ENCODE measurements around the gene POC1A. TPM values are rescaled to one million over a fixed set of nuclear protein-coding genes. Genes with fewer than 3 reads are reported as not detected.

The POC1A gene
- total and polyA plus RNA-seq, 2 experiments from 2014 or later, result 19.1 to 26.7 TPM

- Mint-ChIP-seq H3K4me1 (peaks cover 17% of the 10 kb centered on the region; the same call in 2 of the 3 replicates), H3K9me3 (no peaks in the 10 kb centered on the region), H3K4me3 (no peak overlapping the region), H3K27ac (no peak overlapping the region), H3K36me3 (ENCODE audit: low read depth) (peaks cover 9% of the 10 kb centered on the region; the same call in 2 of the 3 replicates), H3K27me3 (ENCODE audit: insufficient read depth, low read depth, poor library complexity) (peaks cover 4% of the 10 kb centered on the region)
- Histone ChIP-seq H3K27ac (ENCODE audit: low read depth) (no peak overlapping the region), H3K4me1 (ENCODE audit: insufficient read depth) (no peaks in the 10 kb centered on the region), H3K36me3 (ENCODE audit: insufficient read depth) (no peaks in the 10 kb centered on the region; the same call in 1 of the 2 replicates), H3F3A (replicated peaks; ENCODE audit: low read depth) (no peaks in the 10 kb centered on the region), H3K79me2 (replicated peaks; ENCODE audit: insufficient read depth) (no peaks in the 10 kb centered on the region), H3K27me3 (ENCODE audit: insufficient read depth) (no peaks in the 10 kb centered on the region), H2AFZ (no peak overlapping the region), H4K20me1 (replicated peaks; ENCODE audit: insufficient read depth) (no peaks in the 10 kb centered on the region; the same call in 1 of the 2 replicates), H3K9me2 (ENCODE audit: insufficient read depth) (no peaks in the 10 kb centered on the region), H3K4me3 (no peak overlapping the region), H3K4me2 (no peak overlapping the region)
- ATAC-seq, result no peak
- no peak for DNase-seq (ENCODE audit: low spot score)
- no peak for TF ChIP-seq ZNF114 (CRISPR knock-in tag; IDR thresholded peaks at IDR 0.05)
- TF ChIP-seq EZH2phosphoT487 (IDR thresholded peaks at IDR 0.05; ENCODE audit: unreplicated experiment), result no peak
- no peak for TF ChIP-seq NANOG (IDR thresholded peaks at IDR 0.05; ENCODE audit: borderline replicate concordance)
- TF ChIP-seq, protein P1, sequence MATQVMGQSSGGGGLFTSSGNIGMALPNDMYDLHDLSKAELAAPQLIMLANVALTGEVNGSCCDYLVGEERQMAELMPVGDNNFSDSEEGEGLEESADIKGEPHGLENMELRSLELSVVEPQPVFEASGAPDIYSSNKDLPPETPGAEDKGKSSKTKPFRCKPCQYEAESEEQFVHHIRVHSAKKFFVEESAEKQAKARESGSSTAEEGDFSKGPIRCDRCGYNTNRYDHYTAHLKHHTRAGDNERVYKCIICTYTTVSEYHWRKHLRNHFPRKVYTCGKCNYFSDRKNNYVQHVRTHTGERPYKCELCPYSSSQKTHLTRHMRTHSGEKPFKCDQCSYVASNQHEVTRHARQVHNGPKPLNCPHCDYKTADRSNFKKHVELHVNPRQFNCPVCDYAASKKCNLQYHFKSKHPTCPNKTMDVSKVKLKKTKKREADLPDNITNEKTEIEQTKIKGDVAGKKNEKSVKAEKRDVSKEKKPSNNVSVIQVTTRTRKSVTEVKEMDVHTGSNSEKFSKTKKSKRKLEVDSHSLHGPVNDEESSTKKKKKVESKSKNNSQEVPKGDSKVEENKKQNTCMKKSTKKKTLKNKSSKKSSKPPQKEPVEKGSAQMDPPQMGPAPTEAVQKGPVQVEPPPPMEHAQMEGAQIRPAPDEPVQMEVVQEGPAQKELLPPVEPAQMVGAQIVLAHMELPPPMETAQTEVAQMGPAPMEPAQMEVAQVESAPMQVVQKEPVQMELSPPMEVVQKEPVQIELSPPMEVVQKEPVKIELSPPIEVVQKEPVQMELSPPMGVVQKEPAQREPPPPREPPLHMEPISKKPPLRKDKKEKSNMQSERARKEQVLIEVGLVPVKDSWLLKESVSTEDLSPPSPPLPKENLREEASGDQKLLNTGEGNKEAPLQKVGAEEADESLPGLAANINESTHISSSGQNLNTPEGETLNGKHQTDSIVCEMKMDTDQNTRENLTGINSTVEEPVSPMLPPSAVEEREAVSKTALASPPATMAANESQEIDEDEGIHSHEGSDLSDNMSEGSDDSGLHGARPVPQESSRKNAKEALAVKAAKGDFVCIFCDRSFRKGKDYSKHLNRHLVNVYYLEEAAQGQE (IDR thresholded peaks at IDR 0.05; ENCODE audit: unreplicated experiment), result no peak
- TF ChIP-seq CREB1 (CRISPR knock-in tag; IDR thresholded peaks at IDR 0.05; ENCODE audit: low read depth), result no peak
These were observed 62.0 kb downstream of the POC1A start for GRCh38 chr3:52092271-52092660.

- Histone ChIP-seq H3K79me2 (replicated peaks; ENCODE audit: insufficient read depth) (no peaks in the 10 kb centered on the region), H3F3A (replicated peaks; ENCODE audit: low read depth) (no peaks in the 10 kb centered on the region), H3K27ac (ENCODE audit: low read depth) (no peak overlapping the region), H3K27me3 (ENCODE audit: insufficient read depth) (no peaks in the 10 kb centered on the region), H2AFZ (no peak overlapping the region), H4K20me1 (replicated peaks; ENCODE audit: insufficient read depth) (no peaks in the 10 kb centered on the region; the same call in 1 of the 2 replicates), H3K9me2 (ENCODE audit: insufficient read depth) (no peaks in the 10 kb centered on the region), H3K4me2 (no peak overlapping the region), H3K4me1 (ENCODE audit: insufficient read depth) (no peaks in the 10 kb centered on the region), H3K36me3 (ENCODE audit: insufficient read depth) (no peaks in the 10 kb centered on the region; the same call in 1 of the 2 replicates), H3K4me3 (no peak overlapping the region)
- no peak for TF ChIP-seq STAT1 (IDR thresholded peaks at IDR 0.05; ENCODE audit: unreplicated experiment)
- TF ChIP-seq ZNF114 (CRISPR knock-in tag; IDR thresholded peaks at IDR 0.05), result no peak
- no peak for TF ChIP-seq EZH2phosphoT487 (IDR thresholded peaks at IDR 0.05; ENCODE audit: unreplicated experiment)
- TF ChIP-seq, protein P2, sequence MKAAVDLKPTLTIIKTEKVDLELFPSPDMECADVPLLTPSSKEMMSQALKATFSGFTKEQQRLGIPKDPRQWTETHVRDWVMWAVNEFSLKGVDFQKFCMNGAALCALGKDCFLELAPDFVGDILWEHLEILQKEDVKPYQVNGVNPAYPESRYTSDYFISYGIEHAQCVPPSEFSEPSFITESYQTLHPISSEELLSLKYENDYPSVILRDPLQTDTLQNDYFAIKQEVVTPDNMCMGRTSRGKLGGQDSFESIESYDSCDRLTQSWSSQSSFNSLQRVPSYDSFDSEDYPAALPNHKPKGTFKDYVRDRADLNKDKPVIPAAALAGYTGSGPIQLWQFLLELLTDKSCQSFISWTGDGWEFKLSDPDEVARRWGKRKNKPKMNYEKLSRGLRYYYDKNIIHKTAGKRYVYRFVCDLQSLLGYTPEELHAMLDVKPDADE (IDR thresholded peaks at IDR 0.05), result no peak
- TF ChIP-seq NANOG (IDR thresholded peaks at IDR 0.05; ENCODE audit: borderline replicate concordance), result no peak
- TF ChIP-seq POLR2AphosphoS5 (IDR thresholded peaks at IDR 0.05; ENCODE audit: low read depth), result no peak
- TF ChIP-seq, protein P1 (IDR thresholded peaks at IDR 0.05; ENCODE audit: unreplicated experiment), result no peak
- no peak for TF ChIP-seq JUNB (IDR thresholded peaks at IDR 0.05; ENCODE audit: unreplicated experiment)
- Mint-ChIP-seq H3K9me3 (no peaks in the 10 kb centered on the region), H3K36me3 (ENCODE audit: low read depth) (peaks cover 9% of the 10 kb centered on the region; the same call in 2 of the 3 replicates), H3K4me1 (peaks cover 17% of the 10 kb centered on the region; the same call in 2 of the 3 replicates), H3K4me3 (no peak overlapping the region), H3K27me3 (ENCODE audit: insufficient read depth, low read depth, poor library complexity) (peaks cover 4% of the 10 kb centered on the region), H3K27ac (peak overlapping the region; percentile 47; the same call in 1 of the 2 replicates)
- no peak for ATAC-seq
- no peak for DNase-seq (ENCODE audit: low spot score)
These were observed 62.5 kb downstream of the POC1A start for GRCh38 chr3:52091586-52092270.

Measured in GM23338 (cell line).